H1 (cell line): ENCODE data around the gene ALPK3. TPM values are rescaled to one million over a fixed set of nuclear protein-coding genes. Genes with fewer than 3 reads are reported as not detected.
A peak's percentile ranks its signal among the peaks of the same experiment; 100 is the strongest.

Experiments
- CTCF ChIP-seq, 3 experiments: IDR thresholded peaks; 1 replicate in 2 of 3; 2 replicates in 1 of 3; pipeline versions ENCODE4 v1.5.1 to v1.6.1; 2011; ENCODE audit warnings: low read length in 3 of 3, mild to moderate bottlenecking in 3 of 3, inconsistent platforms in 2 of 3, low read depth in 1 of 3, moderate library complexity in 1 of 3; ENCODE audit not compliant: insufficient read depth in 1 of 3; ENCODE audit errors: control extremely low read depth in 1 of 3
- E2F6 ChIP-seq: IDR thresholded peaks from 2 replicates; pipeline ENCODE4 v1.6.1; 2012; ENCODE audit warnings: inconsistent platforms
- GABPA ChIP-seq: IDR thresholded peaks from 2 replicates; pipeline ENCODE4 v1.6.1; 2011; ENCODE audit warnings: mild to moderate bottlenecking, low read length, moderate library complexity, borderline replicate concordance; ENCODE audit not compliant: insufficient read depth
- KDM1A ChIP-seq: fragments of 200-600, 300-600 bp; sonication (generic); IDR thresholded peaks from 2 replicates; pipeline ENCODE4 v1.7.1; 2016; ENCODE audit warnings: mild to moderate bottlenecking, low read length, borderline replicate concordance
- NRF1 ChIP-seq: IDR thresholded peaks from 2 replicates; pipeline ENCODE4 v1.6.1; 2011; ENCODE audit warnings: mild to moderate bottlenecking, low read depth, low read length, improper control_type of control experiment
- PHF8 ChIP-seq: fragments of 200-600 bp; sonication (generic); conservative IDR thresholded peaks from 2 replicates; pipeline ENCODE4 v1.7.1; 2012; ENCODE audit warnings: low read depth, mild to moderate bottlenecking, inconsistent platforms, low read length, moderate library complexity
- POLR2AphosphoS5 ChIP-seq: IDR thresholded peaks from 2 replicates; pipeline ENCODE4 v1.6.1; 2011; ENCODE audit warnings: low read depth, low read length
- POU5F1 ChIP-seq: IDR thresholded peaks from 2 replicates; pipeline ENCODE4 v1.6.1; 2011; ENCODE audit warnings: low read depth, mild to moderate bottlenecking, low read length, moderate library complexity
- RNF2 ChIP-seq: fragments of 200-900, 300-1000 bp; sonication (generic); IDR thresholded peaks from 2 replicates; pipeline ENCODE4 v1.7.1; 2016; ENCODE audit warnings: borderline replicate concordance, low read depth, mild to moderate bottlenecking, antibody characterized with exemption, low read length; ENCODE audit not compliant: poor library complexity, severe bottlenecking; ENCODE audit errors: missing control alignments
- SIN3A ChIP-seq, 2 experiments: IDR thresholded peaks in 1 of 2; conservative IDR thresholded peaks in 1 of 2; 2 replicates each; pipeline ENCODE4 v1.6.1; 2011 to 2012; ENCODE audit warnings: low read length in 2 of 2, improper control_type of control experiment in 1 of 2, low read depth in 1 of 2, mild to moderate bottlenecking in 1 of 2
- TAF1 ChIP-seq: IDR thresholded peaks from 2 replicates; pipeline ENCODE4 v1.6.1; 2011; ENCODE audit warnings: mild to moderate bottlenecking, low read depth, low read length
- TBP ChIP-seq: IDR thresholded peaks from 2 replicates; pipeline ENCODE4 v1.6.1; 2011; ENCODE audit warnings: low read depth, low read length, improper control_type of control experiment
- polyA plus RNA-seq, 7 experiments: library from polyadenylated mRNA; depleted of rRNA in 3 of 7; stranded (reverse) in 5 of 7; unstranded in 2 of 7; fragments of >200 nt in 5 of 7; fragments of 200-250 nt in 2 of 7; gene quantifications; 1 replicate in 5 of 7; 2 replicates in 1 of 7; 4 replicates in 1 of 7; pipeline versions ENCODE4 v1.2.1 to v1.2.3, GENCODE V29; 2011 to 2013; ENCODE audit warnings: missing spikeins in 2 of 7, mixed read lengths in 2 of 7
- total RNA-seq: library from RNA; stranded (reverse); fragmentation: NEBNext Ultra II Directional; extraction: Animal tissue kit (Norgen Biotek cat#: 25700); gene quantifications from 2 replicates; pipeline ENCODE4 v1.2.1, GENCODE V29; 2021

The ALPK3 gene
- total and polyA plus RNA-seq, 2 of the 8 experiments (the other 6 are each of a cell fraction or from before 2014, with no cell fraction given) = 4.4 to 19.2 TPM

- TF ChIP-seq RNF2 = no peak
- no peak for TF ChIP-seq SIN3A (conservative IDR thresholded peaks at IDR 0.05 in 1 of 2, IDR thresholded peaks at IDR 0.05 in 1 of 2; ENCODE audit: low read depth in 1 of 2, low read length in 2 of 2)
- TF ChIP-seq E2F6 = peak; percentile 80
- TF ChIP-seq TBP = peak; percentile 19; the same call in 1 of the 2 replicates
- TF ChIP-seq GABPA = peak; percentile 72; the same call in 1 of the 2 replicates
- peak; percentile 19 to 25 (median 24) for TF ChIP-seq CTCF (IDR thresholded peaks at IDR 0.05; ENCODE audit: control extremely low read depth in 1 of 3, insufficient read depth in 1 of 3, low read depth in 1 of 3, low read length in 3 of 3)
- TF ChIP-seq NRF1 = no peak
- TF ChIP-seq PHF8 = peak; percentile 20; the same call in 1 of the 2 replicates
- no peak for TF ChIP-seq POU5F1
- TF ChIP-seq TAF1 = 0 out of 2 replicates have a peak, but pooled peaks have one; percentile 17
- TF ChIP-seq KDM1A = no peak
- TF ChIP-seq POLR2AphosphoS5 = peak; percentile 63; the same call in 1 of the 2 replicates
Observed at GRCh38 chr15:84817466-84818081, 418 bp downstream of the ALPK3 start (continued).
